ENCODE measurements around the gene PRKAR1A.

PRKAR1A gene

DNA sequence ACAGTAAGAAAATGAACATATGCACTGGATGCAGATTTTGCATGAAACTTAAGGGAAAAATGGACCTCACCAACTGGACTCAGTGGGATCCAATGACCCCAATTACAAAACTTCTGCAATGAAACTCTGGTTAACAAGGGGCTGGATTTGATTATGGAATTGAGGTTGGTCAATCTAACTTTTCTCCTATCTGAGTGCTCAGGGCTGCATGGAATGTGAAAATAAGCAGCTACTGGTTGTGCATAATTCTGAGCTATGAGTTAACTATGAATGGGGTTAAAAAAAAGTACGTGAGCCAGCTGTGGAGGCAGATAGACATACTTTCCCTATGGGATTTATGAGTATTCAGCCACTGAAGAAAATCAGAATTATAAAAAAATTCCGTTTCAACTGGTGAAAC is 79.8 kb downstream of the PRKAR1A start:
- no peak for TF ChIP-seq CTCF (IDR thresholded peaks at IDR 0.05; ENCODE audit: control insufficient read depth, extremely low read depth, insufficient read depth)
- DNase-seq (ENCODE audit: low read depth) = no peak
- no peak overlapping the region for H3K4me3 ChIP-seq (ENCODE audit: low read depth, low read length)

- H3K4me3 ChIP-seq (ENCODE audit: low read depth, low read length) = no peak overlapping the region
- no peak for TF ChIP-seq CTCF (IDR thresholded peaks at IDR 0.05; ENCODE audit: control insufficient read depth, extremely low read depth, insufficient read depth)
- no peak for DNase-seq (ENCODE audit: low read depth)
Measured at GRCh38 chr17:68592682-68593641, 80.7 kb downstream of the PRKAR1A start.

- no peak for TF ChIP-seq CTCF (IDR thresholded peaks at IDR 0.05; ENCODE audit: control insufficient read depth, extremely low read depth, insufficient read depth)
- DNase-seq (ENCODE audit: low read depth) = no peak
- no peak overlapping the region for H3K4me3 ChIP-seq (ENCODE audit: low read depth, low read length)
Measured at GRCh38 chr17:68594552-68594951, 82.3 kb downstream of the PRKAR1A start.

DNA sequence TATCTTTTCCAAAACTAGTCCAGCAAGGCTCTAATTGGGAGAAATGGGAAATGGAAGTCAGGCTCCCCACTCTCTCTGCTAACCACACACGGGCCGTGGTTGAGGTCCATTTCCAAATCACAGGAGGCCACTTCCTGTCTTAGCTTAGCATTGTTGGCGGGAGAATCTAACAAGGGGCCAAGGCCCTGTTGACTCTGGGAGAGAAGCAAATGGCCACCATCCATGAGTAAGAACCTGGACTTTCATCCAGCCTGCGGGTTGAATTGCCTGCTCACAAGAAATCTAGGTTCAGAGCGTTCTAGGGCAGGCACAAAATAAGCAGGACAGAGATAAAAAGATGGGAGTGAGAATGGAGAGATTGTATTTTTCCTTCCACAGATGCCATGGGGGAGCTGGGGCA is 83.3 kb downstream of the PRKAR1A start:
- DNase-seq (ENCODE audit: low read depth) = no peak
- H3K4me3 ChIP-seq (ENCODE audit: low read depth, low read length) = no peak overlapping the region
- no peak for TF ChIP-seq CTCF (IDR thresholded peaks at IDR 0.05; ENCODE audit: control insufficient read depth, extremely low read depth, insufficient read depth)

DNA sequence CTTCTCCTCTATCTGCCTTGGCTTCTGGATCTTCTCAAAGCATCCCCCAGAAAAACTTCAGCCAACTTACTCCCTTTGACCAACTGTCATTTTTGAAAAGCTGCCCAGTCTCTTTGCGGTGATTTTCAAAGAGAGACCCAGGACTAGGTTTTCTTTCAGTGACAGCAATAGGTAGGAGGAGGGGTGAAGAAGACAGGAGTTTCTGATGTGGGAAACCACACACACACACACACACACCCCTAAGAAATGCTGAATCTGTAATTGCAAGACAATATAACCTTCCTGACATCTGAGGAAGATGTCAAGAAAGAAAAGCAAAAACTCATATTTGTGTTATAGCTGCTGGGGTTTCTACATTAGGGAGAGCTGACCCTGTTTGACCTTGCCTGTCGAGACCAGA is 83.8 kb downstream of the PRKAR1A start:
- TF ChIP-seq CTCF (IDR thresholded peaks at IDR 0.05; ENCODE audit: control insufficient read depth, extremely low read depth, insufficient read depth) = no peak
- DNase-seq (ENCODE audit: low read depth) = no peak
- no peak overlapping the region for H3K4me3 ChIP-seq (ENCODE audit: low read depth, low read length)

- DNase-seq (ENCODE audit: low read depth) = no peak
- no peak overlapping the region for H3K4me3 ChIP-seq (ENCODE audit: low read depth, low read length)
- no peak for TF ChIP-seq CTCF (IDR thresholded peaks at IDR 0.05; ENCODE audit: control insufficient read depth, extremely low read depth, insufficient read depth)
Measured at GRCh38 chr17:68596411-68596945, 84.2 kb downstream of the PRKAR1A start.

Data from LNCaP clone FGC (cell line).